SIG-M5 treated with dmso at 0.1 percent for 504 hours (cell line): ENCODE data around the gene OR10A3.
A peak's percentile ranks its signal among the peaks of the same experiment; 100 is the strongest.
"Not testable (repeated sequence)": the region's sequence is repeated elsewhere in the genome, so short reads cannot be mapped to it uniquely, and the experiment has no call there.

Experiments used
- DNase-seq: peaks from one replicate; lab custom pipeline; 2025; ENCODE audit not compliant: unreplicated experiment; lab: John Stamatoyannopoulos, UW

Gene OR10A3

GRCh38 chr11:7941608-7942007, at the start of gene OR10A3:
Gene OR10A3 (minus strand): TSS chr11:7941708. CDS start chr11:7939520, 2,188 bp downstream.
- no peak for DNase-seq

- not testable (repeated sequence) for DNase-seq
Observed at GRCh38 chr11:7987560-7987883, 46.0 kb upstream of the OR10A3 start.

GRCh38 chr11:7986768-7987559, 45.5 kb upstream of the OR10A3 start, which contains the start of gene EIF3F:
Gene EIF3F (plus strand): TSS chr11:7987337. CDS start chr11:7987353, 16 bp downstream.
- peak; percentile 99 for DNase-seq

GRCh38 chr11:7983832-7984590, 42.5 kb upstream of the OR10A3 start:
- DNase-seq = no peak

- DNase-seq = no peak
Observed at GRCh38 chr11:7982582-7983119, 41.1 kb upstream of the OR10A3 start.

- no peak for DNase-seq
Observed at GRCh38 chr11:7981619-7982157, 40.2 kb upstream of the OR10A3 start.

GRCh38 chr11:7977232-7977917, 35.9 kb upstream of the OR10A3 start:
- no peak for DNase-seq

- DNase-seq = no peak
Observed at GRCh38 chr11:7974668-7975067, 33.2 kb upstream of the OR10A3 start.

- DNase-seq = no peak
Observed at GRCh38 chr11:7973011-7973410, 31.5 kb upstream of the OR10A3 start.

GRCh38 chr11:7971846-7972245, 30.3 kb upstream of the OR10A3 start:
- no peak for DNase-seq

- DNase-seq = no peak
Observed at GRCh38 chr11:7969756-7970646, 28.5 kb upstream of the OR10A3 start.

- no peak for DNase-seq
Observed at GRCh38 chr11:7968686-7969085, 27.2 kb upstream of the OR10A3 start.

GRCh38 chr11:7967826-7968225, 26.3 kb upstream of the OR10A3 start:
- no peak for DNase-seq

- DNase-seq = no peak
Observed at GRCh38 chr11:7967097-7967496, 25.6 kb upstream of the OR10A3 start.

GRCh38 chr11:7965386-7965785, 23.9 kb upstream of the OR10A3 start, which contains the start of gene NLRP10:
Gene NLRP10 (minus strand): TSS chr11:7965447. CDS start chr11:7963495, 1,952 bp downstream.
- no peak for DNase-seq

GRCh38 chr11:7964873-7965272, 23.4 kb upstream of the OR10A3 start:
- DNase-seq = no peak

- no peak for DNase-seq
Observed at GRCh38 chr11:7964261-7964660, 22.8 kb upstream of the OR10A3 start.

GRCh38 chr11:7955191-7955590, 13.7 kb upstream of the OR10A3 start:
- no peak for DNase-seq

GRCh38 chr11:7949934-7950333, 8.4 kb upstream of the OR10A3 start:
- DNase-seq = no peak

GRCh38 chr11:7944123-7944522, 2.6 kb upstream of the OR10A3 start:
- DNase-seq = no peak
